K562 (cell line): ENCODE data around the gene SP6. TPM values are rescaled to one million over a fixed set of nuclear protein-coding genes. Genes with fewer than 3 reads are reported as not detected.

Source experiments
- ATAC-seq: fragments of 200-7000 bp; cut with Tn5 transposase; 3 replicates; pipeline ENCODE4 v1.9.1; 2020; ENCODE audit warnings: moderate library complexity
- BruUV-seq: library from RNA; stranded (reverse); fragments of 400-500 nt; replicated peaks from 2 replicates; lab custom pipeline; 2021; lab: Mats Ljungman, UMichigan
- CTCF ChIA-PET: fragments of 300-600 bp; formaldehyde crosslinking; extraction: SDS; loops from one replicate; lab custom pipeline; 2021; ENCODE audit warnings: low intra/inter-chr PET ratio; lab: Yijun Ruan, JAX
- POLR2A ChIA-PET: fragments of 300-600, 350-650 bp; sonication (Branson Sonifier 250); formaldehyde crosslinking; extraction: SDS; loops from one replicate; lab custom pipeline; 2021; ENCODE audit warnings: antibody characterized with exemption, inconsistent platforms; lab: Yijun Ruan, JAX
- DNase-seq, 4 experiments: peaks; one replicate each; pipeline versions ENCODE4 v3.0.0 to v3.0.0-alpha.2; 2011 to 2018; ENCODE audit warnings: low spot score in 3 of 4, mixed read lengths in 3 of 4; ENCODE audit errors: extremely low read depth in 1 of 4
- FAIRE-seq: peaks from 2 replicates; lab custom pipeline; 2011; peaks lifted over from hg19 to GRCh38; lab: Jason Lieb, UNC
- H2AFZ ChIP-seq: 2 replicates; pipeline ENCODE4 v1.6.0; 2011; ENCODE audit warnings: low read depth, low read length, control low read depth, inconsistent platforms
- H3K27ac ChIP-seq: fragments of 200-600 bp; 3 replicates; pipeline ENCODE4 v1.8.0; 2011; ENCODE audit warnings: low read depth, mild to moderate bottlenecking, control low read depth, inconsistent platforms, low read length, moderate library complexity, mixed read lengths; ENCODE audit errors: extremely low read depth
- H3K27me3 ChIP-seq, 2 experiments: fragments of 300-600 bp in 1 of 2; 2 replicates in 1 of 2; 3 replicates in 1 of 2; pipeline versions ENCODE4 v1.6.0 to v1.8.0; 2011; ENCODE audit warnings: inconsistent platforms in 2 of 2, low read length in 2 of 2, mild to moderate bottlenecking in 1 of 2, mixed read lengths in 1 of 2, moderate library complexity in 1 of 2; ENCODE audit not compliant: control insufficient read depth in 2 of 2, insufficient read depth in 2 of 2
- H3K36me3 ChIP-seq: fragments of 300-600 bp; 3 replicates; pipeline ENCODE4 v1.8.0; 2011; ENCODE audit warnings: mild to moderate bottlenecking, low read length, inconsistent platforms; ENCODE audit not compliant: control insufficient read depth, insufficient read depth
- H3K4me1 ChIP-seq, 2 experiments: fragments of 200-600 bp in 1 of 2; replicated peaks in 1 of 2; 2 replicates in 1 of 2; 3 replicates in 1 of 2; pipeline versions ENCODE4 v1.5.1 to v1.8.0; 2011; ENCODE audit warnings: inconsistent platforms in 2 of 2, low read length in 2 of 2, mild to moderate bottlenecking in 1 of 2, mixed read lengths in 1 of 2, moderate library complexity in 1 of 2; ENCODE audit not compliant: control insufficient read depth in 2 of 2, insufficient read depth in 2 of 2
- H3K4me2 ChIP-seq: 2 replicates; pipeline ENCODE4 v1.6.1; 2011; ENCODE audit warnings: low read length, control low read depth, inconsistent platforms, mixed read lengths; ENCODE audit not compliant: insufficient read depth
- H3K4me3 ChIP-seq: fragments of 200-600 bp; sonication (generic), shearing (Covaris generic); 2 replicates; pipeline ENCODE4 v1.5.1; 2016; ENCODE audit warnings: control low read depth, inconsistent platforms
- H3K79me2 ChIP-seq: fragments of 200-600 bp; 3 replicates; pipeline ENCODE4 v1.8.0; 2011; ENCODE audit warnings: low read length, inconsistent platforms; ENCODE audit not compliant: control insufficient read depth, insufficient read depth
- H3K9ac ChIP-seq, 2 experiments: 2 replicates each; pipeline versions ENCODE4 v1.6.0 to v1.6.1; 2011; ENCODE audit warnings: low read depth in 2 of 2, low read length in 2 of 2, control low read depth in 1 of 2, inconsistent platforms in 1 of 2, mild to moderate bottlenecking in 1 of 2, mixed read lengths in 1 of 2; ENCODE audit not compliant: insufficient read depth in 1 of 2
- H3K9me1 ChIP-seq: one replicate; pipeline ENCODE4 v1.6.0; 2011; ENCODE audit warnings: inconsistent platforms, mild to moderate bottlenecking, low read length, moderate library complexity; ENCODE audit not compliant: control insufficient read depth, insufficient read depth
- H3K9me3 ChIP-seq: replicated peaks from 2 replicates; pipeline ENCODE4 v1.5.1; 2011; ENCODE audit warnings: low read depth, low read length, inconsistent platforms; ENCODE audit not compliant: control insufficient read depth, insufficient read depth
- H4K20me1 ChIP-seq: replicated peaks from 2 replicates; pipeline ENCODE4 v1.6.1; 2011; ENCODE audit warnings: low read length, inconsistent platforms, mixed read lengths; ENCODE audit not compliant: control insufficient read depth, insufficient read depth
- ATF3 ChIP-seq, 2 experiments: fragments of 450-650 bp in 1 of 2; sonication (generic) in 1 of 2; formaldehyde crosslinking in 1 of 2; IDR thresholded peaks in 1 of 2; conservative IDR thresholded peaks in 1 of 2; 2 replicates each; pipeline versions ENCODE4 v1.6.1 to v1.8.1; 2016 to 2023; ENCODE audit warnings: mild to moderate bottlenecking in 2 of 2, moderate library complexity in 2 of 2, inconsistent platforms in 1 of 2, missing genetic modification reagents in 1 of 2
- ZBTB12 ChIP-seq: fragments of 250-450 bp; sonication (Bioruptor Pico); IDR thresholded peaks from 2 replicates; pipeline ENCODE4 v1.4.0; 2020
- ZC3H11A ChIP-seq: IDR thresholded peaks from 2 replicates; pipeline ENCODE4 v1.6.1; 2012; ENCODE audit warnings: low read depth, low read length, improper control_type of control experiment
- ZNF668 ChIP-seq: fragments of 250-450 bp; sonication (Bioruptor Pico); IDR thresholded peaks from 2 replicates; pipeline ENCODE4 v1.8.0; 2022; ENCODE audit warnings: mild to moderate bottlenecking, inconsistent platforms
- ZNF699 ChIP-seq: fragments of 250-450 bp; sonication (Bioruptor Pico); IDR thresholded peaks from 2 replicates; pipeline ENCODE4 v1.8.0; 2021; ENCODE audit warnings: mild to moderate bottlenecking, moderate library complexity; ENCODE audit not compliant: insufficient replicate concordance
- WGBS: fragments of 100-300 bp; shearing (Covaris generic); methylation state at CpG from one replicate; pipeline ENCODE4 v1.1.6; 2016; ENCODE audit warnings: low coverage, mixed read lengths; ENCODE audit not compliant: insufficient coverage; ENCODE audit errors: missing lambda C conversion rate; 5-methylcytosine and 5-hydroxymethylcytosine counted together
- in situ Hi-C: fragments of 300-500 bp; cut with MboI; formaldehyde crosslinking; loops from 4 replicates; pipeline ENCODE4 v1.15.0; 2018; ENCODE audit warnings: inconsistent platforms, mixed read lengths
- intact Hi-C: fragments of 100-400 bp; cut with micrococcal nuclease; formaldehyde crosslinking; loops from 2 replicates; pipeline ENCODE4 v1.14.2; 2022
- polyA plus RNA-seq, 8 experiments: library from polyadenylated mRNA; depleted of rRNA in 4 of 8; stranded (reverse) in 5 of 8; unstranded in 3 of 8; fragments of >200 nt; fragmentation: Nextera tagmentation in 2 of 8; fragmentation: Illumina TruSeq in 1 of 8; extraction: Ambion mirVana in 2 of 8; extraction: Trizol in 1 of 8; gene quantifications; 2 replicates each; pipeline versions ENCODE4 v1.2.1 to v1.2.3, GENCODE V29; 2011 to 2014; ENCODE audit warnings: inconsistent platforms in 1 of 8, missing spikeins in 1 of 8
- total RNA-seq, 7 experiments: library from RNA; depleted of rRNA in 6 of 7; stranded (reverse); fragments of >200 nt in 6 of 7; fragmentation: Illumina TruSeq in 2 of 7; extraction: Trizol in 2 of 7; gene quantifications; 2 replicates each; pipeline versions ENCODE4 v1.2.1 to v1.2.3, GENCODE V29; 2011 to 2021; ENCODE audit warnings: low replicate concordance in 1 of 7

Gene SP6
- total and polyA plus RNA-seq, 9 of the 15 experiments (the other 6 are each of a cell fraction or from before 2014, with no cell fraction given), result 0.11 to 7.9 (median 2.2) TPM

GRCh38 chr17:47855737-47856136, 4.8 kb upstream of the SP6 start:
- WGBS, result 25% methylated on average over 3 of the region's 3 CpGs
- intact Hi-C loops, result no loop called here
- Histone ChIP-seq H3K9ac (no peak overlapping the region), H2AFZ (no peak overlapping the region), H3K9me3 (no peaks in the 10 kb centered on the region), H4K20me1 (no peaks in the 10 kb centered on the region), H3K27ac (no peak overlapping the region), H3K79me2 (peaks cover 1% of the 10 kb centered on the region; the same call in 2 of the 3 replicates), H3K27me3 (peaks cover 0 to 2% of the 10 kb centered on the region in 2 experiments; a peak in 1 of 5 replicates), H3K4me1 (peaks cover 21 to 25% of the 10 kb centered on the region in 2 experiments), H3K9me1 (no peaks in the 10 kb centered on the region), H3K4me3 (no peak overlapping the region), H3K36me3 (no peaks in the 10 kb centered on the region), H3K4me2 (no peak overlapping the region)
- POLR2A ChIA-PET, result interaction anchor here (0.6 to 1.7 kb wide), 7 partner anchors 10 to 115 kb away, joined by 3 to 5 read pairs (median 4); partner anchors contain the start of genes SCRN2 and SP2
- TF ChIP-seq ZNF699 (no peak), ZC3H11A (no peak), ATF3 (IDR thresholded peaks at IDR 0.05) (no peak), ATF3 (CRISPR knock-in tag; conservative IDR thresholded peaks at IDR 0.05) (no peak), ZBTB12 (CRISPR knock-in tag) (no peak), ZNF668 (CRISPR knock-in tag) (no peak)
- no peak for DNase-seq
- ATAC-seq, result no peak
- in situ Hi-C loops, result no loop called here
- FAIRE-seq, result no peak
- no TSS peak for BruUV-seq
- CTCF ChIA-PET, result no interaction called here
